Thoracic aorta (tissue), 2 donors: Measurements from ENCODE around the gene ANGEL1. TPM values are rescaled to one million over a fixed set of nuclear protein-coding genes. Genes with fewer than 3 reads are reported as not detected.
A peak's percentile ranks its signal among the peaks of the same experiment; 100 is the strongest.

ENCODE experiments used
- ATAC-seq: fragments of 150-250 bp; one replicate; pipeline ENCODE4 v1.8.0; 2017; ENCODE audit warnings: low read depth; ENCODE audit not compliant: insufficient number of reproducible peaks, low FRiP score
- DNase-seq: peaks from one replicate; pipeline ENCODE4 v3.0.0-alpha.2; 2020; ENCODE audit warnings: low spot score
- H3K27ac ChIP-seq, 2 donors: fragments of 200-600 bp; sonication (generic); 1 replicate in 1 of 2; 2 replicates in 1 of 2; pipeline ENCODE4 v1.5.1; 2016; ENCODE audit warnings: mild to moderate bottlenecking in 2 of 2, moderate library complexity in 2 of 2
- H3K27me3 ChIP-seq: fragments of 200-600 bp; sonication (generic); replicated peaks from 2 replicates; pipeline ENCODE4 v1.6.0; 2016; ENCODE audit warnings: mild to moderate bottlenecking; ENCODE audit not compliant: insufficient read depth
- H3K36me3 ChIP-seq: fragments of 200-600 bp; sonication (generic); one replicate; pipeline ENCODE4 v1.5.1; 2016
- H3K4me1 ChIP-seq, 2 donors: fragments of 200-600 bp; sonication (generic); 1 replicate in 1 of 2; 2 replicates in 1 of 2; pipeline versions ENCODE4 v1.5.1 to v1.6.0; 2016; ENCODE audit warnings: low read depth in 2 of 2, mild to moderate bottlenecking in 1 of 2; ENCODE audit not compliant: control insufficient read depth in 1 of 2
- H3K4me3 ChIP-seq: fragments of 200-600 bp; sonication (generic); 2 replicates; pipeline ENCODE4 v1.5.1; 2016; ENCODE audit warnings: mild to moderate bottlenecking
- H3K9me3 ChIP-seq: fragments of 200-600 bp; sonication (generic); 2 replicates; pipeline ENCODE4 v1.5.1; 2016
- total RNA-seq, 2 donors: library from RNA; depleted of rRNA; stranded (reverse); fragments of >200 nt; gene quantifications; one replicate each; pipeline versions ENCODE4 v1.1.0 to v1.2.3, GENCODE V29; 2016
- TF ChIP-seq, protein P1 (sequence below): fragments of 200-600 bp; sonication (generic); IDR thresholded peaks from one replicate; pipeline ENCODE4 v1.5.1; 2019; ENCODE audit warnings: antibody characterized with exemption

ANGEL1 gene
- total RNA-seq, 2 donors from 2014 or later = 19.5 to 24.5 TPM

DNA sequence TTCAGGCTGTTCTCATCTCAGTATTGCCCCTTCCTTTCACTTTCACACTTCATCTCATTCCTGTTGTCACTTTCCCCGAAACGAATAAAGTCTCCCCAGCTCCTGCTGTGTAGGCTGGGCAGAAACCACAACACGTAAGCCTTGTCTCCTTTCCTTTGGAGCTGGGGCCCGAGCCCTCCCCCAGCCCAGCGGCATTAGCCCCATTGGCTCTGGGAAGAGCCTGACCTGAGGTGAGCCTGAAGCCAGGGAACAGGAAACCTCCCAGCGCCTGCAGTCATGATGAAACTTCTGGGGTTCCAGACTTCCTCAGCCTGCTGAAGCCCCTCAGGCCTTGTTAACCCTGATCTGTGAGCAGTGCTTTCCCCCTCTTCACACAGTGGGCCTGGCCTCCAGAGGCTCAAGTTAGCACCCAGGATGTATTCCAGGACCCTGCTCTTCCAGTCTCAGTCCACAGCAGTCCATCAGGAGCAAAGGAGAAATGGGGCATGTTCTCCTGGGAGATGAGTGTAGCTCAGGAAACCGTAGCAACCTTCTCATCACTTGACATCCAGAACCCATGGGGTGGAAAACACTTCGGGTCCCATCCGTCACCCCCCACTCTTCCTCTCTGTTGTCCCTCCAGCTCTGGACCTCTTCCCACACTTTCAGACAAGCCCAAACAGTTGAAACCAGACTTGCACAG lies 29.7 kb downstream of the ANGEL1 start:
- DNase-seq = no peak
- no peak for ATAC-seq
- H3K27me3 ChIP-seq = no peaks in the 10 kb centered on the region
- no peaks in the 10 kb centered on the region for H3K9me3 ChIP-seq
- H3K36me3 ChIP-seq = peaks cover 19% of the 10 kb centered on the region
- H3K4me1 ChIP-seq = peaks cover 8 to 54% of the 10 kb centered on the region in 2 donors
- TF ChIP-seq, protein P1, sequence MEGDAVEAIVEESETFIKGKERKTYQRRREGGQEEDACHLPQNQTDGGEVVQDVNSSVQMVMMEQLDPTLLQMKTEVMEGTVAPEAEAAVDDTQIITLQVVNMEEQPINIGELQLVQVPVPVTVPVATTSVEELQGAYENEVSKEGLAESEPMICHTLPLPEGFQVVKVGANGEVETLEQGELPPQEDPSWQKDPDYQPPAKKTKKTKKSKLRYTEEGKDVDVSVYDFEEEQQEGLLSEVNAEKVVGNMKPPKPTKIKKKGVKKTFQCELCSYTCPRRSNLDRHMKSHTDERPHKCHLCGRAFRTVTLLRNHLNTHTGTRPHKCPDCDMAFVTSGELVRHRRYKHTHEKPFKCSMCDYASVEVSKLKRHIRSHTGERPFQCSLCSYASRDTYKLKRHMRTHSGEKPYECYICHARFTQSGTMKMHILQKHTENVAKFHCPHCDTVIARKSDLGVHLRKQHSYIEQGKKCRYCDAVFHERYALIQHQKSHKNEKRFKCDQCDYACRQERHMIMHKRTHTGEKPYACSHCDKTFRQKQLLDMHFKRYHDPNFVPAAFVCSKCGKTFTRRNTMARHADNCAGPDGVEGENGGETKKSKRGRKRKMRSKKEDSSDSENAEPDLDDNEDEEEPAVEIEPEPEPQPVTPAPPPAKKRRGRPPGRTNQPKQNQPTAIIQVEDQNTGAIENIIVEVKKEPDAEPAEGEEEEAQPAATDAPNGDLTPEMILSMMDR = no peak
- H3K27ac ChIP-seq = peak overlapping the region; percentile 60 to 62
- no peak overlapping the region for H3K4me3 ChIP-seq

DNA sequence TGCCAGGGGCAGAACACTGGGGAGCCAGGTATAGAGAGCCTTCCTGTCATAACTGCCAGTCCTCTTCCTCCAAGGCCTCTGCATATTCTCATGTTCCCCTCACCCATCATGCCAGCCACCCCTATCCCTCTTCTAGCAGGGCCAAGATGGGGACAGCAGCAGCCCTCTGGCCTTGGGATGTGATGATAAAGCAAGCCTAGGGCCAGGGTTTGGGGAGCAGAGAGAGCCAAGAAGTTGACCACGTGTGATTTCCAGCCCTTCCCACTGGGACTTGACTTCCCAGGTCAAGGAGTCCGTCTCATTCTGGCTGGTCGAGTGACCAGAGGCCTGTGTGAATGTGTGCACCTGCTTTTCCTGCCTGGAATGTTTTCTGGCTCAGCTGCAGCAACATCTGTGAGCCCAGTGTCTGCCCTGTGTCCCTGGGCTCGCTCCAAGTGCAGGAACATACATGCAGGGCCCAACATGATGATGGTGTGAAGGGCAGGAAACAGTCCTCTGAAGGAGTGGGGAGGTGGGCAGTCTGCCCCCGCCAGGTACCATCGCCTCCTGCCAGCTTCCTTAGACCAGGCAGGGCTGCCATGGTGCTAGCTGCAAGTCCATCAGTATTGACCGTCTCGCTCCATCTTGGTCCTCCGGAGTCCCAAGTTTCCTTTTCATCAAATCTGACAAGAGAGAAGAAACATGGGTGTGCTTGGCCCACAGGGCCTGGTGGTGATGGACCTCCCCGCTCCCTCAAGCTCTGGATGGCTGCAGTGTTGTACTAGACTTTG lies 30.4 kb downstream of the ANGEL1 start:
- H3K27me3 ChIP-seq = no peaks in the 10 kb centered on the region
- ATAC-seq (no peak), DNase-seq (no peak)
- no peaks in the 10 kb centered on the region for H3K9me3 ChIP-seq
- H3K27ac ChIP-seq = peak overlapping the region; percentile 60 to 62
- peaks cover 8 to 54% of the 10 kb centered on the region in 2 donors for H3K4me1 ChIP-seq
- H3K36me3 ChIP-seq = peaks cover 25% of the 10 kb centered on the region
- no peak overlapping the region for H3K4me3 ChIP-seq
- TF ChIP-seq, protein P1 = no peak

DNA sequence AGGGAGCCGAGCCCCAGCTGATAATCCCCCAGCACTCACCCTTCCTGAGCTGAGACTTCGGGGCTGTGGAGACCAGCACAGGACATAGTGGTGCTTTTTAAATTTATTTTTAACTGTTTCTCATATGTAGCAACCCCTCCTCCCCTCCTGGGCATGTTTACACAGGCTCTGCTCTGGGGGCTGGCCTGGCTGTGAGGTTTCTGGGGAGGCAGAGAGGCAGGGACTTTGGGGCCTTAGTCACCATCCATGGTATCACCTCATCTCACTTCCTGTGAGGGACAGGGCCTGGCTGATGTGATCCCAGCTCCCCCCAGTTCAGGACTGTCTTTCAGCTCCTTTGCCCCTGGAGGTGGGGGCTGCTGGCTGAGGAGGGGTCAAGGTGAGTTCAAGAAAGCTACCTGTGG lies 31.0 kb downstream of the ANGEL1 start:
- Histone ChIP-seq H3K27me3 (no peaks in the 10 kb centered on the region), H3K9me3 (no peaks in the 10 kb centered on the region), H3K27ac (peak overlapping the region; percentile 60 to 62), H3K4me1 (peaks cover 8 to 54% of the 10 kb centered on the region in 2 donors), H3K36me3 (peaks cover 20% of the 10 kb centered on the region), H3K4me3 (no peak overlapping the region)
- DNase-seq (no peak), ATAC-seq (no peak)
- TF ChIP-seq, protein P1 = no peak

DNA sequence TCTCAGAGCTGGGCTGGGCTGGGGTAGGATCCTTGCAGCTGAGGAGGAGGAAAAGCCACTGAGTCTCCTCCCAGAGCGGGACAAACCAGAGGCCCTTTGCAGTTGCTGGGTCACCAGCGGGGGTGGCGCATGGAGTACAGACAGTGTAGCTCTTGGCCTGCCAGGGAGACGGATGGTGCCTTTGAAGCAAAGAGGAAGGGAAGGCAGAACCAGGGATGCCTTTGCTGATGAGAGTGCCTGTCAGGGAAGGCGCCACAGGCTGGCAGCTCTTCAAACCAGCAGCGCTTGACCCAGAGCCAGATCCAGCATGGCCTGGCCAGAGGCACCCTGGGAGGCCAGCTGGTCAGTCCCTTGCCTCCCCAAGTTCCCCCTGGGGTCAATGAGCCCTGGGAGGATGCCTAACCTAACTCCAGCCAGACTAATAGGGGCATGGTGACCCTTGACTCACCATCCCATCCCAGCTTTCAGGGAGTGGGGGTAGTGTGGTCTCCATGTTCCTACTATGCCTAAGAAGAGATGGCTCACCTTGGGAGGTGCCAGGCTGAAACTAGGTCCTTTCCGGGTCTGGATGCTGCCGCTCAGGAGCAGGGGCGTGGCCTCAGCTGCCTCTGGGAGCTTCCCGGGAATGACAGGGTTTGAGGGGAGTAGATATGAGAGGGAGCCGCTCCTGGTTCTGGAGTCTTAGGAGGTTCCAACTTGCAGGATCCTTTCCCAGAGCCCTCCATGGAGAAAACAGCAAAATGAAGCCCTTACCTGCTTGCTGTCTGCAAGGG lies 31.6 kb downstream of the ANGEL1 start:
- ATAC-seq (no peak), DNase-seq (no peak)
- Histone ChIP-seq H3K9me3 (no peaks in the 10 kb centered on the region), H3K4me3 (no peak overlapping the region), H3K4me1 (peaks cover 8 to 54% of the 10 kb centered on the region in 2 donors), H3K36me3 (peaks cover 20% of the 10 kb centered on the region), H3K27me3 (no peaks in the 10 kb centered on the region), H3K27ac (peak overlapping the region; percentile 5 to 60)
- TF ChIP-seq, protein P1 = no peak

DNA sequence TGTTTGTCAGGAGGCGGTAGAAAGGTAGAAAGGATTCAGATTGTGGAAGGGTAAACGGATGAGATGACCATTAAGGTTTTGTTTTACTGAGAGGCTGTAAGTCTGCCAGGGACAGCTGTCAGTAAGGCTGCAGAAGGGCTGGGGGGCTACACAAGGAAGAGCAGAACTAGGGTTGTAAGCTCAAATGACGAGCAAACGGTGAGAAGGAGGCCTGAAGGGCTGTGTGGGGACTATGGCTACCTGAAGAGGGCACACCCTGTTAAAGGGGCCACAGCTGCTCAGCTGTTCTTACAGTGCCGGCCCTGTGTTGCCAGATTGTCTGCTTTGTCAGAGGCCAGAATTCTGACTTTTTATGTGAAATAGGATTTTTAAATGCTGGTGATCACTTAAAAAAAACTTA lies 32.3 kb downstream of the ANGEL1 start:
- H3K27me3 ChIP-seq = no peaks in the 10 kb centered on the region
- ATAC-seq (no peak), DNase-seq (no peak)
- TF ChIP-seq, protein P1 = no peak
- peaks cover 20% of the 10 kb centered on the region for H3K36me3 ChIP-seq
- peaks cover 8 to 50% of the 10 kb centered on the region in 2 donors for H3K4me1 ChIP-seq
- H3K27ac ChIP-seq = peak overlapping the region in 1 of 2 donors; percentile 60
- H3K9me3 ChIP-seq = no peaks in the 10 kb centered on the region
- H3K4me3 ChIP-seq = no peak overlapping the region
